ENCODE measurements around the gene VWA5A. TPM values are rescaled to one million over a fixed set of nuclear protein-coding genes. Genes with fewer than 3 reads are reported as not detected.
A peak's percentile ranks its signal among the peaks of the same experiment; 100 is the strongest.
"Not testable (repeated sequence)": the region's sequence is repeated elsewhere in the genome, so short reads cannot be mapped to it uniquely, and the experiment has no call there.

The VWA5A gene
- total RNA-seq, 4 donors from 2014 or later, result 19.5 to 23.5 (median 21.3) TPM

- H3K36me3 ChIP-seq, result peaks cover 19 to 31% of the 10 kb centered on the region in 2 donors
- DNase-seq, result peak; percentile 42 to 45
- H3K9me3 ChIP-seq, result no peaks in the 10 kb centered on the region
- peaks cover 6 to 14% of the 10 kb centered on the region in 2 donors for H3K4me1 ChIP-seq
- intact Hi-C loops (cut with DNase I), result no loop called here
- H3K27me3 ChIP-seq, result no peaks in the 10 kb centered on the region
- no peak for TF ChIP-seq POLR2A (IDR thresholded peaks at IDR 0.05)
- no peak for TF ChIP-seq CTCF (IDR thresholded peaks at IDR 0.05)
- peak overlapping the region; percentile 44 to 58 (median 52) for H3K4me3 ChIP-seq (replicated peaks in 1 of 3)
- peak overlapping the region in 2 of 3 donors; percentile 27 to 47 for H3K27ac ChIP-seq
- WGBS, 2 donors, result 26 to 29% methylated on average over 12 of the region's 12 CpGs
Observed at GRCh38 chr11:124115782-124116616, 749 bp downstream of the VWA5A start.

GRCh38 chr11:124119103-124119502 is 3.9 kb downstream of the VWA5A start:
- WGBS, 2 donors, result 85 to 86% methylated on average over 2 of the region's 2 CpGs
- Histone ChIP-seq H3K36me3 (peaks cover 32 to 45% of the 10 kb centered on the region in 2 donors), H3K9me3 (no peaks in the 10 kb centered on the region), H3K4me3 (replicated peaks in 1 of 3) (no peak overlapping the region), H3K4me1 (peaks cover 6 to 14% of the 10 kb centered on the region in 2 donors), H3K27ac (no peak overlapping the region), H3K27me3 (no peaks in the 10 kb centered on the region)
- intact Hi-C loops (cut with DNase I), result no loop called here
- no peak for DNase-seq
- TF ChIP-seq CTCF (IDR thresholded peaks at IDR 0.05) (no peak), POLR2A (IDR thresholded peaks at IDR 0.05) (no peak)

GRCh38 chr11:124120891-124121290 is 5.6 kb downstream of the VWA5A start:
- Histone ChIP-seq H3K4me3 (replicated peaks in 1 of 3) (no peak overlapping the region), H3K27ac (no peak overlapping the region), H3K4me1 (peaks cover 0 to 8% of the 10 kb centered on the region in 2 donors), H3K36me3 (peaks cover 38 to 52% of the 10 kb centered on the region in 2 donors), H3K9me3 (no peaks in the 10 kb centered on the region), H3K27me3 (no peaks in the 10 kb centered on the region)
- DNase-seq, result no peak
- TF ChIP-seq CTCF (IDR thresholded peaks at IDR 0.05), result no peak
- no peak for TF ChIP-seq POLR2A (IDR thresholded peaks at IDR 0.05)
- intact Hi-C loops (cut with DNase I), result no loop called here
- WGBS, 2 donors, result 88 to 91% methylated on average over 4 of the region's 4 CpGs

GRCh38 chr11:124122123-124122522 is 6.9 kb downstream of the VWA5A start:
- intact Hi-C loops (cut with DNase I), result no loop called here
- no peak for DNase-seq
- H3K9me3 ChIP-seq, result no peaks in the 10 kb centered on the region
- H3K36me3 ChIP-seq, result peaks cover 38 to 52% of the 10 kb centered on the region in 2 donors
- 90 to 94% methylated on average over 1 of the region's 1 CpG for WGBS, 2 donors
- H3K4me1 ChIP-seq, result no peaks in the 10 kb centered on the region
- no peak for TF ChIP-seq CTCF (IDR thresholded peaks at IDR 0.05)
- TF ChIP-seq POLR2A (IDR thresholded peaks at IDR 0.05), result no peak
- H3K27ac ChIP-seq, result no peak overlapping the region
- H3K4me3 ChIP-seq (replicated peaks in 1 of 3), result no peak overlapping the region
- no peaks in the 10 kb centered on the region for H3K27me3 ChIP-seq

- intact Hi-C loops (cut with DNase I), result no loop called here
- Histone ChIP-seq H3K9me3 (no peaks in the 10 kb centered on the region), H3K4me3 (replicated peaks in 1 of 3) (no peak overlapping the region), H3K36me3 (peaks cover 34 to 44% of the 10 kb centered on the region in 2 donors), H3K27me3 (no peaks in the 10 kb centered on the region), H3K27ac (no peak overlapping the region), H3K4me1 (no peaks in the 10 kb centered on the region)
- WGBS, 2 donors, result 54 to 58% methylated on average over 2 of the region's 2 CpGs
- TF ChIP-seq POLR2A (IDR thresholded peaks at IDR 0.05) (no peak), CTCF (IDR thresholded peaks at IDR 0.05) (no peak)
- no peak for DNase-seq
Observed at GRCh38 chr11:124123622-124124021, 8.4 kb downstream of the VWA5A start.

- H3K4me1 ChIP-seq; H3K9me3 ChIP-seq; H3K27me3 ChIP-seq; H3K4me3 ChIP-seq (replicated peaks in 1 of 3); H3K27ac ChIP-seq; intact Hi-C loops (cut with DNase I); DNase-seq: not testable (repeated sequence)
- 95 to 100% methylated on average over 1 of the region's 1 CpG for WGBS, 2 donors
- H3K36me3 ChIP-seq, result peaks cover 19 to 21% of the 10 kb centered on the region in 2 donors
Observed at GRCh38 chr11:124127134-124127533, 11.9 kb downstream of the VWA5A start.
